Spleen (tissue), 7 donors: Measurements from ENCODE around the gene ABCG8.

ENCODE experiments used
- POLR2A ChIP-seq, 3 donors: fragments of 450-650 bp; IDR thresholded peaks; one replicate each; pipeline ENCODE4 v1.5.1; 2017; ENCODE audit warnings: antibody characterized with exemption in 3 of 3, mild to moderate bottlenecking in 1 of 3
- POLR2AphosphoS5 ChIP-seq, 3 donors: sonication (generic); formaldehyde crosslinking; IDR thresholded peaks; one replicate each; pipeline ENCODE4 v1.5.1; 2017; ENCODE audit warnings: antibody characterized with exemption in 3 of 3
- TF ChIP-seq, protein P1 (sequence below), 11 experiments: fragments of 200-600 bp in 7 of 11; fragments of 450-650 bp in 4 of 11; sonication (generic) in 4 of 11; IDR thresholded peaks in 8 of 11; conservative IDR thresholded peaks in 3 of 11; 1 replicate in 7 of 11; 2 replicates in 4 of 11; pipeline versions ENCODE4 v1.4.0 to v1.8.0; 2016 to 2021; ENCODE audit warnings: antibody characterized with exemption in 11 of 11, inconsistent platforms in 4 of 11, mild to moderate bottlenecking in 1 of 11
- donor health status: DM: no; HTN: no; CAD: no; lungs with moderate emphysema.
- donor health status: DM: no; HTN: no; CAD: no.
- donor health status: DM: no; HTN: no; CAD: no.

GRCh38 chr2:43852196-43852730, 13.5 kb downstream of the ABCG8 start:
- no peak for TF ChIP-seq POLR2AphosphoS5 (IDR thresholded peaks at IDR 0.05)
- TF ChIP-seq, protein P1, sequence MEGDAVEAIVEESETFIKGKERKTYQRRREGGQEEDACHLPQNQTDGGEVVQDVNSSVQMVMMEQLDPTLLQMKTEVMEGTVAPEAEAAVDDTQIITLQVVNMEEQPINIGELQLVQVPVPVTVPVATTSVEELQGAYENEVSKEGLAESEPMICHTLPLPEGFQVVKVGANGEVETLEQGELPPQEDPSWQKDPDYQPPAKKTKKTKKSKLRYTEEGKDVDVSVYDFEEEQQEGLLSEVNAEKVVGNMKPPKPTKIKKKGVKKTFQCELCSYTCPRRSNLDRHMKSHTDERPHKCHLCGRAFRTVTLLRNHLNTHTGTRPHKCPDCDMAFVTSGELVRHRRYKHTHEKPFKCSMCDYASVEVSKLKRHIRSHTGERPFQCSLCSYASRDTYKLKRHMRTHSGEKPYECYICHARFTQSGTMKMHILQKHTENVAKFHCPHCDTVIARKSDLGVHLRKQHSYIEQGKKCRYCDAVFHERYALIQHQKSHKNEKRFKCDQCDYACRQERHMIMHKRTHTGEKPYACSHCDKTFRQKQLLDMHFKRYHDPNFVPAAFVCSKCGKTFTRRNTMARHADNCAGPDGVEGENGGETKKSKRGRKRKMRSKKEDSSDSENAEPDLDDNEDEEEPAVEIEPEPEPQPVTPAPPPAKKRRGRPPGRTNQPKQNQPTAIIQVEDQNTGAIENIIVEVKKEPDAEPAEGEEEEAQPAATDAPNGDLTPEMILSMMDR (IDR thresholded peaks at IDR 0.05 in 8 of 11, conservative IDR thresholded peaks at IDR 0.05 in 3 of 11), result no peak
- no peak for TF ChIP-seq POLR2A (IDR thresholded peaks at IDR 0.05)
